ENCODE measurements around the gene PCDHB11. TPM values are rescaled to one million over a fixed set of nuclear protein-coding genes. Genes with fewer than 3 reads are reported as not detected.
"Not testable (repeated sequence)": the region's sequence is repeated elsewhere in the genome, so short reads cannot be mapped to it uniquely, and the experiment has no call there.

PCDHB11 gene
- polyA plus RNA-seq, 3 donors: not detected

DNA sequence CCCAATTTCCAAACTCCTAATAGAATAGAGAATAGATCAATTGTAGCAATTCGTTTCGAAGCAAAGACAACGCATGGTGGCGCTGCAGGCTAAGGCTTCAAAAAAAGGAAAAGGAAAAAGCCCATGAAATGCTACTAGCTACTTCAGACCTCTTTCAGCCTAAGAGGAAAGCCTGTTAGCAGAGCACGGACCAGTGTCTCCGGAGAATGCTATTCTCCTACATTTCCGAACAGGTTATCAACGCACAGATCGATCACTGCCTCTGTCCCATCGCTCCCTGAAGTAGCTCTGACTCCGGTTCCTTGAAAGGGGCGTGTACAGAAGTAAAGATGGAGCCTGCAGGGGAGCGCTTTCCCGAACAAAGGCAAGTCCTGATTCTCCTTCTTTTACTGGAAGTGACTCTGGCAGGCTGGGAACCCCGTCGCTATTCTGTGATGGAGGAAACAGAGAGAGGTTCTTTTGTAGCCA is 45.9 kb downstream of the PCDHB11 start, which contains the start of gene PCDHB15:
Gene PCDHB15 (plus strand): TSS at position 146 of the 468 bp plus-strand sequence. CDS start 184 bp downstream, at position 330.
- Histone ChIP-seq H4K20me1 (ENCODE audit: insufficient read depth, low read length) (no peaks in the 10 kb centered on the region), H3K27ac (ENCODE audit: low read depth in 1 of 2, low read length in 2 of 2) (no peak within 1 kb of the TSS), H3K4me1 (ENCODE audit: control insufficient read depth in 1 of 2, insufficient read depth in 2 of 2, low read length in 2 of 2) (no peaks in the 10 kb centered on the region), H3K4me3 (replicated peaks in 1 of 3; ENCODE audit: low read depth in 2 of 3, low read length in 3 of 3) (no peak within 1 kb of the TSS), H3K27me3 (ENCODE audit: control insufficient read depth in 2 of 2, insufficient read depth in 2 of 2, low read length in 2 of 2) (peaks cover under 1 to 9% of the 10 kb centered on the region in 2 donors), H3K36me3 (replicated peaks in 1 of 2; ENCODE audit: control insufficient read depth in 1 of 2, insufficient read depth in 2 of 2, low read length in 2 of 2) (no peaks in the 10 kb centered on the region), H3K79me2 (ENCODE audit: insufficient read depth, low read length) (no peaks in the 10 kb centered on the region), H3K4me2 (replicated peaks; ENCODE audit: extremely low read depth, low read length, poor library complexity, severe bottlenecking) (no peak within 1 kb of the TSS), H3K9me3 (replicated peaks in 1 of 2; ENCODE audit: control insufficient read depth in 1 of 2, insufficient read depth in 1 of 2, low read length in 2 of 2) (peaks cover 60 to 89% of the 10 kb centered on the region in 2 donors), H2AFZ (ENCODE audit: insufficient read depth, low read depth, low read length, poor library complexity, severe bottlenecking) (no peak within 1 kb of the TSS), H3K9ac (ENCODE audit: insufficient read depth, low read length, poor library complexity, severe bottlenecking) (no peak within 1 kb of the TSS)
- no peak within 1 kb of the TSS for H3K4me3 Mint-ChIP-seq
- DNase-seq: no peak
- TF ChIP-seq, protein P1, sequence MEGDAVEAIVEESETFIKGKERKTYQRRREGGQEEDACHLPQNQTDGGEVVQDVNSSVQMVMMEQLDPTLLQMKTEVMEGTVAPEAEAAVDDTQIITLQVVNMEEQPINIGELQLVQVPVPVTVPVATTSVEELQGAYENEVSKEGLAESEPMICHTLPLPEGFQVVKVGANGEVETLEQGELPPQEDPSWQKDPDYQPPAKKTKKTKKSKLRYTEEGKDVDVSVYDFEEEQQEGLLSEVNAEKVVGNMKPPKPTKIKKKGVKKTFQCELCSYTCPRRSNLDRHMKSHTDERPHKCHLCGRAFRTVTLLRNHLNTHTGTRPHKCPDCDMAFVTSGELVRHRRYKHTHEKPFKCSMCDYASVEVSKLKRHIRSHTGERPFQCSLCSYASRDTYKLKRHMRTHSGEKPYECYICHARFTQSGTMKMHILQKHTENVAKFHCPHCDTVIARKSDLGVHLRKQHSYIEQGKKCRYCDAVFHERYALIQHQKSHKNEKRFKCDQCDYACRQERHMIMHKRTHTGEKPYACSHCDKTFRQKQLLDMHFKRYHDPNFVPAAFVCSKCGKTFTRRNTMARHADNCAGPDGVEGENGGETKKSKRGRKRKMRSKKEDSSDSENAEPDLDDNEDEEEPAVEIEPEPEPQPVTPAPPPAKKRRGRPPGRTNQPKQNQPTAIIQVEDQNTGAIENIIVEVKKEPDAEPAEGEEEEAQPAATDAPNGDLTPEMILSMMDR (IDR thresholded peaks at IDR 0.05): no peak
- intact Hi-C loops (cut with micrococcal nuclease): no loop called here
- 11% methylated on average over 12 of the region's 16 CpGs for WGBS (ENCODE audit: insufficient coverage)
- peaks cover 3 to 26% (median 18%) of the 10 kb centered on the region in 3 donors for H3K27me3 Mint-ChIP-seq (ENCODE audit: low read depth in 3 of 3)
- no peaks in the 10 kb centered on the region for H3K36me3 Mint-ChIP-seq
- H3K27ac Mint-ChIP-seq: no peak within 1 kb of the TSS
- H3K4me1 Mint-ChIP-seq: no peaks in the 10 kb centered on the region
- H3K9me3 Mint-ChIP-seq: peaks cover 47 to 84% (median 79%) of the 10 kb centered on the region in 7 donors

DNA sequence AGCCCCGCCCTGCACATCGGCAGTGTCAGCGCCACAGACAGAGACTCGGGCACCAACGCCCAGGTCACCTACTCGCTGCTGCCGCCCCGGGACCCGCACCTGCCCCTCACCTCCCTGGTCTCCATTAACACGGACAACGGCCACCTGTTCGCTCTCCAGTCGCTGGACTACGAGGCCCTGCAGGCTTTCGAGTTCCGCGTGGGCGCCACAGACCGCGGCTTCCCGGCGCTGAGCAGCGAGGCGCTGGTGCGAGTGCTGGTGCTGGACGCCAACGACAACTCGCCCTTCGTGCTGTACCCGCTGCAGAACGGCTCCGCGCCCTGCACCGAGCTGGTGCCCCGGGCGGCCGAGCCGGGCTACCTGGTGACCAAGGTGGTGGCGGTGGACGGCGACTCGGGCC is 47.5 kb downstream of the PCDHB11 start:
- H3K4me3 ChIP-seq (replicated peaks in 1 of 3; ENCODE audit: low read depth in 2 of 3, low read length in 3 of 3); H3K27me3 ChIP-seq (ENCODE audit: control insufficient read depth in 2 of 2, insufficient read depth in 2 of 2, low read length in 2 of 2); H3K79me2 ChIP-seq (ENCODE audit: insufficient read depth, low read length); H3K4me2 ChIP-seq (replicated peaks; ENCODE audit: extremely low read depth, low read length, poor library complexity, severe bottlenecking); intact Hi-C loops (cut with micrococcal nuclease); H3K4me1 ChIP-seq (ENCODE audit: control insufficient read depth in 1 of 2, insufficient read depth in 2 of 2, low read length in 2 of 2); H2AFZ ChIP-seq (ENCODE audit: insufficient read depth, low read depth, low read length, poor library complexity, severe bottlenecking); H3K4me1 Mint-ChIP-seq; H3K36me3 Mint-ChIP-seq; H4K20me1 ChIP-seq (ENCODE audit: insufficient read depth, low read length); H3K27ac Mint-ChIP-seq; H3K9ac ChIP-seq (ENCODE audit: insufficient read depth, low read length, poor library complexity, severe bottlenecking); H3K36me3 ChIP-seq (replicated peaks in 1 of 2; ENCODE audit: control insufficient read depth in 1 of 2, insufficient read depth in 2 of 2, low read length in 2 of 2); DNase-seq; H3K4me3 Mint-ChIP-seq; H3K27ac ChIP-seq (ENCODE audit: low read depth in 1 of 2, low read length in 2 of 2): not testable (repeated sequence)
- peaks cover 0 to 17% (median 9%) of the 10 kb centered on the region in 3 donors for H3K27me3 Mint-ChIP-seq (ENCODE audit: low read depth in 3 of 3)
- 50% methylated on average over 18 of the region's 42 CpGs for WGBS (ENCODE audit: insufficient coverage)
- H3K9me3 Mint-ChIP-seq: peaks cover 42 to 82% (median 71%) of the 10 kb centered on the region in 7 donors
- H3K9me3 ChIP-seq (replicated peaks in 1 of 2; ENCODE audit: control insufficient read depth in 1 of 2, insufficient read depth in 1 of 2, low read length in 2 of 2): peaks cover 50 to 89% of the 10 kb centered on the region in 2 donors

DNA sequence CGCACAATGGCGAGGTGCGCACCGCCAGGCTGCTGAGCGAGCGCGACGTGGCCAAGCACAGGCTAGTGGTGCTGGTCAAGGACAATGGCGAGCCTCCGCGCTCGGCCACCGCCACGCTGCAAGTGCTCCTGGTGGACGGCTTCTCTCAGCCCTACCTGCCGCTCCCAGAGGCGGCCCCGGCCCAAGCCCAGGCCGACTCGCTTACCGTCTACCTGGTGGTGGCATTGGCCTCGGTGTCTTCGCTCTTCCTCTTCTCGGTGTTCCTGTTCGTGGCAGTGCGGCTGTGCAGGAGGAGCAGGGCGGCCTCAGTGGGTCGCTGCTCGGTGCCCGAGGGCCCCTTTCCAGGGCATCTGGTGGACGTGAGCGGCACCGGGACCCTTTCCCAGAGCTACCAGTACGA is 48.0 kb downstream of the PCDHB11 start:
- H3K27ac Mint-ChIP-seq; H3K4me3 Mint-ChIP-seq; H3K36me3 Mint-ChIP-seq; H3K4me3 ChIP-seq (replicated peaks in 1 of 3; ENCODE audit: low read depth in 2 of 3, low read length in 3 of 3); H2AFZ ChIP-seq (ENCODE audit: insufficient read depth, low read depth, low read length, poor library complexity, severe bottlenecking); H4K20me1 ChIP-seq (ENCODE audit: insufficient read depth, low read length); H3K4me1 Mint-ChIP-seq; H3K36me3 ChIP-seq (replicated peaks in 1 of 2; ENCODE audit: control insufficient read depth in 1 of 2, insufficient read depth in 2 of 2, low read length in 2 of 2); H3K27me3 ChIP-seq (ENCODE audit: control insufficient read depth in 2 of 2, insufficient read depth in 2 of 2, low read length in 2 of 2); DNase-seq; H3K4me1 ChIP-seq (ENCODE audit: control insufficient read depth in 1 of 2, insufficient read depth in 2 of 2, low read length in 2 of 2); H3K79me2 ChIP-seq (ENCODE audit: insufficient read depth, low read length); H3K27ac ChIP-seq (ENCODE audit: low read depth in 1 of 2, low read length in 2 of 2); H3K4me2 ChIP-seq (replicated peaks; ENCODE audit: extremely low read depth, low read length, poor library complexity, severe bottlenecking); intact Hi-C loops (cut with micrococcal nuclease); H3K9ac ChIP-seq (ENCODE audit: insufficient read depth, low read length, poor library complexity, severe bottlenecking): not testable (repeated sequence)
- 61% methylated on average over 29 of the region's 34 CpGs for WGBS (ENCODE audit: insufficient coverage)
- peaks cover 41 to 79% (median 68%) of the 10 kb centered on the region in 7 donors for H3K9me3 Mint-ChIP-seq
- peaks cover 0 to 15% (median 9%) of the 10 kb centered on the region in 3 donors for H3K27me3 Mint-ChIP-seq (ENCODE audit: low read depth in 3 of 3)
- peaks cover 48 to 88% of the 10 kb centered on the region in 2 donors for H3K9me3 ChIP-seq (replicated peaks in 1 of 2; ENCODE audit: control insufficient read depth in 1 of 2, insufficient read depth in 1 of 2, low read length in 2 of 2)
